ENCODE data around the gene SNAPC4.

- TF ChIP-seq CTCF (IDR thresholded peaks at IDR 0.05) (no peak), POLR2A (IDR thresholded peaks at IDR 0.05) (no peak)
Measured at GRCh38 chr9:136398286-136398685, 1.7 kb downstream of the SNAPC4 start.
